Neural crest cell (in vitro differentiated cells): ENCODE data around the gene LRRIQ3. TPM values are rescaled to one million over a fixed set of nuclear protein-coding genes. Genes with fewer than 3 reads are reported as not detected.

Experiments used
- DNase-seq: peaks from one replicate; pipeline ENCODE4 v3.0.0; 2021; ENCODE audit warnings: low read depth, mixed read lengths, low spot score
- H3K27ac Mint-ChIP-seq: one replicate; pipeline ENCODE4 v1.8.0; 2021; ENCODE audit warnings: mild to moderate bottlenecking, mixed read lengths; ENCODE audit not compliant: unreplicated experiment
- H3K27me3 Mint-ChIP-seq: 2 replicates; pipeline ENCODE4 v1.8.0; 2021; ENCODE audit warnings: low read depth, mild to moderate bottlenecking, mixed read lengths
- H3K36me3 Mint-ChIP-seq: 2 replicates; pipeline ENCODE4 v1.8.0; 2021; ENCODE audit warnings: low read depth, mild to moderate bottlenecking, mixed read lengths
- H3K4me1 Mint-ChIP-seq: 2 replicates; pipeline ENCODE4 v1.8.0; 2021; ENCODE audit warnings: mixed read lengths
- H3K4me3 Mint-ChIP-seq: one replicate; pipeline ENCODE4 v1.8.0; 2021; ENCODE audit warnings: mild to moderate bottlenecking, mixed read lengths
- H3K9me3 Mint-ChIP-seq: 2 replicates; pipeline ENCODE4 v1.8.0; 2021; ENCODE audit warnings: mixed read lengths
- CTCF ChIP-seq: fragments of 200-600 bp; sonication (generic); conservative IDR thresholded peaks from 2 replicates; pipeline ENCODE4 v1.5.0; 2021; ENCODE audit warnings: antibody characterized with exemption, mild to moderate bottlenecking
- total RNA-seq: library from RNA; stranded (reverse); gene quantifications from 2 replicates; pipeline ENCODE4 v1.2.1, GENCODE V29; 2021

Gene LRRIQ3
- total RNA-seq, 1 donor from 2014 or later, result 0.35 TPM

DNA sequence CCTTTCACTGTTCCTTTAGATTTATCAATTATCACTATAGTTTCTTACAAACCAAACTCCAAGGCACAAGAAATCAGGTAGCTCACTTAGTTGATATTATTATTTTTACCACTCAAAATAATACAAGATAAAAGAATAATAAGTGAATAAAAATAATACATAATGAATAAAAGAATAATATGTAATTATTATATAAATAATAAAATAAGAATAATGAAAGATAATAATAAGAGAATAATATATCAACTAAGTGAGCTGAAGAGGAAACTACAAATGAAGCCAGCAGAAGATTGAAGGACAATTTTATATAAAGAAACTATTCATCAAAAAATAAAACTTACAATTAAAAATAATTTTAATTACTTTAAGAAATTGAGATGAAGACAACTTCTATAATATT, 90.6 kb downstream of the LRRIQ3 start:
- no peak overlapping the region for H3K4me3 Mint-ChIP-seq
- H3K4me1 Mint-ChIP-seq, result no peaks in the 10 kb centered on the region
- TF ChIP-seq CTCF, result no peak
- H3K36me3 Mint-ChIP-seq, result peaks cover 4% of the 10 kb centered on the region
- no peaks in the 10 kb centered on the region for H3K27me3 Mint-ChIP-seq
- H3K27ac Mint-ChIP-seq, result no peak overlapping the region
- H3K9me3 Mint-ChIP-seq, result peaks cover 3% of the 10 kb centered on the region
- no peak for DNase-seq

DNA sequence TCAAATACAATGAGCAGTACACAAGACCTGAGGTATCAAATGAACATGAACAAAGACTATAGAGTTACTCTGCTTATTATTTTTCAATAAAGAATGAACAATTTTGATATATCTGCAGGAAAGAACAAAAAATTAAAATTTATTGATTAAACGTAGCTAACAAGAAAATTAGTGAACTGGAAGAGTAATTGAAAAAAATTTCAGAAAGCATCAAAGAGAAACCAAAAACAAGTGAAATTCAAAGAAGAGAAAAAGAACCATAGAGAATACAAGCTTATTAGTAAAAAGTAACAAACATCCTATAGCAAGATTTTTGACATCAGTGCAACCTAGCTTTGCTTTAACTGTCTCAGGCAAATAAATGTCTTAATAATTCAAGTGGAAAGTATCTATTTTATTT, 106.6 kb downstream of the LRRIQ3 start:
- H3K27me3 Mint-ChIP-seq, result no peaks in the 10 kb centered on the region
- peaks cover 10% of the 10 kb centered on the region for H3K9me3 Mint-ChIP-seq

DNA sequence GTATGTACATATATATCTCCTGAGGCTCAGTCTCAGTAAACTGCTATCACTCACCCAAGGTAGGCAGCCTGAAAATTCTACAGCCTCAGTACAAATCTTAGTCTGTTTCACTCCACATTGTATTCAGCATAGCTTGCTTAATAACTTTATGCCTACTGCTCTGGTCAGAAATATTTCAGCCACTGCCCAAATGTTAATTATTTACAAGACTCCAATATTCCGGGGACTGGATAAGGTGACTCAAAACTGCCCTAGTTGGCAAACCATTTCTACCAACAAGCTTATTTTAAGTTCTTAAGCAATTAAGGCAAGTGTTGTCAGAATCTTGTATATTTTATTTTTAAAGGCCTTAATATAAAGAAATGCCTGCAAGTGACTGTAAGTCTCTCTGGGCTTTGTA, 114.8 kb downstream of the LRRIQ3 start:
- Mint-ChIP-seq H3K4me3 (no peak overlapping the region), H3K27me3 (peaks cover 2% of the 10 kb centered on the region), H3K4me1 (no peaks in the 10 kb centered on the region), H3K27ac (no peak overlapping the region), H3K36me3 (no peaks in the 10 kb centered on the region), H3K9me3 (no peaks in the 10 kb centered on the region)
- DNase-seq, result no peak
- no peak for TF ChIP-seq CTCF

More for the DNA sequence above, 106.6 kb downstream of the LRRIQ3 start:
- DNase-seq, result no peak
- no peak for TF ChIP-seq CTCF
- Mint-ChIP-seq H3K4me1 (peaks cover 4% of the 10 kb centered on the region), H3K36me3 (peaks cover 5% of the 10 kb centered on the region), H3K27ac (no peak overlapping the region), H3K4me3 (no peak overlapping the region)

- no peak for TF ChIP-seq CTCF
- H3K9me3 Mint-ChIP-seq, result peaks cover 5% of the 10 kb centered on the region
- H3K4me3 Mint-ChIP-seq, result no peak overlapping the region
- H3K27ac Mint-ChIP-seq, result no peak overlapping the region
- no peaks in the 10 kb centered on the region for H3K4me1 Mint-ChIP-seq
- DNase-seq, result no peak
- H3K27me3 Mint-ChIP-seq, result no peaks in the 10 kb centered on the region
- H3K36me3 Mint-ChIP-seq, result no peaks in the 10 kb centered on the region
These were observed 132.9 kb downstream of the LRRIQ3 start for GRCh38 chr1:74065081-74065480.

- no peak for DNase-seq
- H3K4me3 Mint-ChIP-seq, result no peak overlapping the region
- no peaks in the 10 kb centered on the region for H3K36me3 Mint-ChIP-seq
- TF ChIP-seq CTCF, result no peak
- peaks cover 5% of the 10 kb centered on the region for H3K9me3 Mint-ChIP-seq
- no peaks in the 10 kb centered on the region for H3K4me1 Mint-ChIP-seq
- no peak overlapping the region for H3K27ac Mint-ChIP-seq
- peaks cover 2% of the 10 kb centered on the region for H3K27me3 Mint-ChIP-seq
These were observed 140.3 kb downstream of the LRRIQ3 start for GRCh38 chr1:74057719-74058118.

- Mint-ChIP-seq H3K27ac (no peak overlapping the region), H3K4me1 (no peaks in the 10 kb centered on the region), H3K9me3 (no peaks in the 10 kb centered on the region)
These were observed 144.6 kb downstream of the LRRIQ3 start for GRCh38 chr1:74053407-74053806.

More at GRCh38 chr1:74053407-74053806, 144.6 kb downstream of the LRRIQ3 start:
- no peaks in the 10 kb centered on the region for H3K36me3 Mint-ChIP-seq
- H3K27me3 Mint-ChIP-seq, result peaks cover 2% of the 10 kb centered on the region
- no peak for DNase-seq
- H3K4me3 Mint-ChIP-seq, result no peak overlapping the region
- TF ChIP-seq CTCF, result no peak
